Left ventricle myocardium inferior (tissue), 1 donor: ENCODE measurements around the gene SFR1. TPM values are rescaled to one million over a fixed set of nuclear protein-coding genes. Genes with fewer than 3 reads are reported as not detected.

Source experiments
- DNase-seq: peaks from one replicate; pipeline ENCODE4 v3.0.0-alpha.2; 2020
- H3K27ac ChIP-seq: fragments of 200-600 bp; replicated peaks from 2 replicates; pipeline ENCODE4 v1.8.0; 2021
- H3K27me3 ChIP-seq: fragments of 200-600 bp; 2 replicates; pipeline ENCODE4 v1.8.0; 2021; ENCODE audit warnings: low read depth
- H3K36me3 ChIP-seq: fragments of 200-600 bp; 2 replicates; pipeline ENCODE4 v1.8.0; 2021
- H3K4me1 ChIP-seq: fragments of 200-600 bp; 2 replicates; pipeline ENCODE4 v1.8.0; 2021
- H3K4me3 ChIP-seq: fragments of 200-600 bp; 2 replicates; pipeline ENCODE4 v1.8.0; 2021; ENCODE audit warnings: mild to moderate bottlenecking, moderate library complexity
- H3K9me3 ChIP-seq: fragments of 200-600 bp; replicated peaks from 2 replicates; pipeline ENCODE4 v1.8.0; 2021
- CTCF ChIP-seq: fragments of 200-600 bp; IDR thresholded peaks from 2 replicates; pipeline ENCODE4 v1.8.0; 2021; ENCODE audit warnings: antibody characterized with exemption, mild to moderate bottlenecking, borderline replicate concordance
- intact Hi-C: fragments of 100-400 bp; cut with micrococcal nuclease; formaldehyde crosslinking; loops from one replicate; pipeline ENCODE4 v1.11.0; 2022
- total RNA-seq: library from RNA; stranded (reverse); fragmentation: NEBNext Ultra II Directional; extraction: Animal tissue kit (Norgen Biotek cat#: 25700); gene quantifications from one replicate; pipeline ENCODE4 v1.2.1, GENCODE V29; 2021
- donor health status: DM: no; HTN: yes; CAD: no; lungs with severe emphysema.

The SFR1 gene
- total RNA-seq, 1 donor from 2014 or later = 6.0 TPM

GRCh38 chr10:104104926-104105325 lies 17.0 kb upstream of the SFR1 start:
- H3K27ac ChIP-seq = no peak overlapping the region
- H3K4me1 ChIP-seq = no peaks in the 10 kb centered on the region
- TF ChIP-seq CTCF = no peak
- H3K9me3 ChIP-seq = no peaks in the 10 kb centered on the region
- no peak overlapping the region for H3K4me3 ChIP-seq
- H3K27me3 ChIP-seq = no peaks in the 10 kb centered on the region
- intact Hi-C loops = no loop called here
- no peaks in the 10 kb centered on the region for H3K36me3 ChIP-seq
- no peak for DNase-seq

GRCh38 chr10:104109908-104110662 lies 11.9 kb upstream of the SFR1 start:
- Histone ChIP-seq H3K36me3 (no peaks in the 10 kb centered on the region), H3K27ac (no peak overlapping the region), H3K4me1 (no peaks in the 10 kb centered on the region), H3K9me3 (no peaks in the 10 kb centered on the region), H3K4me3 (no peak overlapping the region), H3K27me3 (no peaks in the 10 kb centered on the region)
- no peak for DNase-seq
- intact Hi-C loops = no loop called here
- TF ChIP-seq CTCF = no peak

GRCh38 chr10:104113376-104113956 lies 8.5 kb upstream of the SFR1 start:
- no peak for TF ChIP-seq CTCF
- Histone ChIP-seq H3K36me3 (no peaks in the 10 kb centered on the region), H3K9me3 (no peaks in the 10 kb centered on the region), H3K27ac (no peak overlapping the region), H3K27me3 (no peaks in the 10 kb centered on the region), H3K4me1 (no peaks in the 10 kb centered on the region), H3K4me3 (no peak overlapping the region)
- intact Hi-C loops = no loop called here
- DNase-seq = no peak

- H3K4me3 ChIP-seq = no peak overlapping the region
- no peak for TF ChIP-seq CTCF
- H3K27me3 ChIP-seq = no peaks in the 10 kb centered on the region
- peaks cover 23% of the 10 kb centered on the region for H3K4me1 ChIP-seq
- DNase-seq = no peak
- H3K36me3 ChIP-seq = no peaks in the 10 kb centered on the region
- no peak overlapping the region for H3K27ac ChIP-seq
- intact Hi-C loops = no loop called here
- H3K9me3 ChIP-seq = no peaks in the 10 kb centered on the region
Measured at GRCh38 chr10:104117839-104118323, 4.1 kb upstream of the SFR1 start.

DNA sequence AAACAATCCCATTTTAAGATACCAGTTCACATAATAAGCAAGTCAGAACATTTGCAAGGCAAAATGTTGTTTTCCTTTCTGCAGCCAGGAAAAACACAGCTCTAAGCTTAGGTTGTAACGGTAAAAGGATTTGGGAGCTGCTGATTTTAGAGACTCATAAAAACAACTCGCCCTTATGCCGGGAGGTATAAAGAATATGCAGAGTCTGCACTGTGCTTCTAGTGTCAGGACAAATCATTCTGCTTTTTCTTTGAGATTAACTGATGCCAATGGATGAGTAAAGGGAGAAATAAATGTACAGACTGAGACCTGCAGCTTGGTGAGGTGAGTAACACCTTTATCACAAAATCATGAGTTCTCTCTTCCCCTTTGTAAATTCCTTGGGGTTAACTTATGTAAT lies 2.0 kb upstream of the SFR1 start:
- no peak for DNase-seq
- H3K4me3 ChIP-seq = no peak overlapping the region
- H3K27me3 ChIP-seq = no peaks in the 10 kb centered on the region
- no peak for TF ChIP-seq CTCF
- H3K27ac ChIP-seq = peak overlapping the region; percentile 98
- no peaks in the 10 kb centered on the region for H3K9me3 ChIP-seq
- H3K36me3 ChIP-seq = peaks cover 4% of the 10 kb centered on the region
- H3K4me1 ChIP-seq = peaks cover 27% of the 10 kb centered on the region
- intact Hi-C loops = loop anchor here (10.0 kb wide), 1 partner anchor 235 kb away; no protein-coding TSS in a partner anchor
